ENCODE results near the gene ENG.
A peak's percentile ranks its signal among the peaks of the same experiment; 100 is the strongest.
"Not testable (repeated sequence)": the region's sequence is repeated elsewhere in the genome, so short reads cannot be mapped to it uniquely, and the experiment has no call there.

Gene ENG

GRCh38 chr9:127854184-127854806 is at the start of gene ENG:
TSS of gene ENG (minus strand) at chr9:127854658. CDS start at chr9:127854355, 303 bp downstream.
- no peak for DNase-seq (ENCODE audit: low read depth in 1 of 2, low spot score in 1 of 2)

GRCh38 chr9:127903557-127904475 is 49.4 kb upstream of the ENG start:
- DNase-seq (ENCODE audit: low read depth in 1 of 2, low spot score in 1 of 2), result peak in 1 of 2 donors; percentile 51

- DNase-seq (ENCODE audit: low read depth in 1 of 2, low spot score in 1 of 2), result peak in 1 of 2 donors; percentile 65
Measured at GRCh38 chr9:127899128-127899943, 44.9 kb upstream of the ENG start, which contains the start of gene ST6GALNAC6. TSS of gene ST6GALNAC6 (minus strand) at chr9:127899603. CDS start at chr9:127897981, 1,622 bp downstream.

- no peak for DNase-seq (ENCODE audit: low read depth in 1 of 2, low spot score in 1 of 2)
Measured at GRCh38 chr9:127898433-127899127, 44.1 kb upstream of the ENG start.

- no peak for DNase-seq (ENCODE audit: low read depth in 1 of 2, low spot score in 1 of 2)
Measured at GRCh38 chr9:127897193-127897692, 42.8 kb upstream of the ENG start.

- DNase-seq (ENCODE audit: low read depth in 1 of 2, low spot score in 1 of 2), result no peak
Measured at GRCh38 chr9:127896395-127897192, 42.1 kb upstream of the ENG start.

GRCh38 chr9:127895811-127896210 is 41.4 kb upstream of the ENG start:
- no peak for DNase-seq (ENCODE audit: low read depth in 1 of 2, low spot score in 1 of 2)

- DNase-seq (ENCODE audit: low read depth in 1 of 2, low spot score in 1 of 2), result no peak
Measured at GRCh38 chr9:127893392-127893791, 38.9 kb upstream of the ENG start.

- no peak for DNase-seq (ENCODE audit: low read depth in 1 of 2, low spot score in 1 of 2)
Measured at GRCh38 chr9:127892831-127893230, 38.4 kb upstream of the ENG start.

GRCh38 chr9:127890053-127890452 is 35.6 kb upstream of the ENG start:
- DNase-seq (ENCODE audit: low read depth in 1 of 2, low spot score in 1 of 2), result no peak

- no peak for DNase-seq (ENCODE audit: low read depth in 1 of 2, low spot score in 1 of 2)
Measured at GRCh38 chr9:127887792-127888191, 33.3 kb upstream of the ENG start.

GRCh38 chr9:127886401-127886972 is 32.0 kb upstream of the ENG start:
- no peak for DNase-seq (ENCODE audit: low read depth in 1 of 2, low spot score in 1 of 2)

GRCh38 chr9:127885508-127886281 is 31.2 kb upstream of the ENG start:
- DNase-seq (ENCODE audit: low read depth in 1 of 2, low spot score in 1 of 2), result no peak

- no peak for DNase-seq (ENCODE audit: low read depth in 1 of 2, low spot score in 1 of 2)
Measured at GRCh38 chr9:127884976-127885490, 30.6 kb upstream of the ENG start.

GRCh38 chr9:127884427-127884911 is 30.0 kb upstream of the ENG start:
- no peak for DNase-seq (ENCODE audit: low read depth in 1 of 2, low spot score in 1 of 2)

- DNase-seq (ENCODE audit: low read depth in 1 of 2, low spot score in 1 of 2), result no peak
Measured at GRCh38 chr9:127883959-127884358, 29.5 kb upstream of the ENG start.

- not testable (repeated sequence) for DNase-seq (ENCODE audit: low read depth in 1 of 2, low spot score in 1 of 2)
Measured at GRCh38 chr9:127881715-127882114, 27.3 kb upstream of the ENG start.

GRCh38 chr9:127880143-127880542 is 25.7 kb upstream of the ENG start:
- DNase-seq (ENCODE audit: low read depth in 1 of 2, low spot score in 1 of 2), result no peak
